ENCODE results near the gene AK8. TPM values are rescaled to one million over a fixed set of nuclear protein-coding genes. Genes with fewer than 3 reads are reported as not detected.
"Not testable (repeated sequence)": the region's sequence is repeated elsewhere in the genome, so short reads cannot be mapped to it uniquely, and the experiment has no call there.

AK8 gene
- total and polyA plus RNA-seq, 3 donors from 2014 or later: 15.0 to 54.8 (median 15.1) TPM

DNA sequence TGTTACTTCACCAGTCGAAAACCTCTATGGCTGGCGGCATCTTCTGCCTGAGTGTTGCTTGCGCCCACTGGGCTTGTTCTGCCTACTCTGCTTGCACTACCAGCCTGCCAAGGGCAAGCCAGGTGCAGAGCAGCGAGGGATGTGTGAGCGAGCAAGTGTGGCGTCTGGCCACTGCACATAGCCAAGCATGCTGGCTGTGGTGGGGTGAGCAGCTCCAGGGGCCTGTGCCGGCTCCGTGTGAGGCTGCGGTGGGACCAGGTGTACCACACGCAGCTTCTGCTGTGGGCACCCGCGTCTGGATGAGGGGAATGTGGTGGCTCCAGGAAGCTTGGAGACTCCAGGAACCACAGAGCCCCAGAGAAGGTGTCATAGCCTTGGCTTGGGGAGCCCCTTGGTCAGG lies 156.4 kb downstream of the AK8 start:
- no peak for DNase-seq
- 75 to 91% methylated on average over 6 to 12 of the region's 12 CpGs for WGBS, 2 donors
- Histone ChIP-seq H3K9me3 (no peaks in the 10 kb centered on the region), H3K4me1 (no peaks in the 10 kb centered on the region), H3K27me3 (no peaks in the 10 kb centered on the region), H3K4me3 (no peak overlapping the region), H3K27ac (no peak overlapping the region), H3K36me3 (ENCODE audit: low read depth, missing control alignments) (no peaks in the 10 kb centered on the region)
- TF ChIP-seq CTCF (IDR thresholded peaks at IDR 0.05) (no peak), POLR2A (IDR thresholded peaks at IDR 0.05) (no peak)
- intact Hi-C loops (cut with DNase I; ENCODE audit: low total_unique reads): no loop called here

DNA sequence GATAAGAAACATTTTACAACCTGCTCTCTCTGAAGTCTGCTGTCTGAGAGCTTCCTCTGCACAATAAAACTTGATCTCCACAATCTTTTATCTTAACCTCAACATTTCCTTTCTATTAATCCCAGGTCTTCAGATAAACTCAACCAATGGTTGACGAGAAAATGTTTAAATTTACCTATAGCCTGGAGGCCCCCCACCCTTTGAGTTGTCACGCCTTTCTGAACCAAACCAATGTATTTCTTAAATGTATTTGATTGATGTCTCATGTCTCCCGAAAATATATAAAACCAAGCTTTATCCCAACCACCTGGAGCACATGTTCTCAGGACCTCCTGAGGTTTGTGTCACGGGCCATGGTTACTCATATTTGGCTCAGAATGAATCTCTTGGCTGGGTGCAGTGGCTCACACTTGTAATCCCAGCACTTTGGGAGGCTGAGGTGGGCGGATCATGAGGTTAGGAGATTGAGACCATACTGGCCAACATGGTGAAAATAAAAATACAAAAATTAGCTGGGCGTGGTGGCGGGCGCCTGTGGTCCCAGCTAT lies 159.6 kb downstream of the AK8 start:
- H3K4me1 ChIP-seq; H3K27ac ChIP-seq; DNase-seq; H3K9me3 ChIP-seq; intact Hi-C loops (cut with DNase I; ENCODE audit: low total_unique reads); H3K36me3 ChIP-seq (ENCODE audit: low read depth, missing control alignments); H3K27me3 ChIP-seq; H3K4me3 ChIP-seq: not testable (repeated sequence)
- 81 to 83% methylated on average over 8 of the region's 8 CpGs for WGBS, 2 donors

DNA sequence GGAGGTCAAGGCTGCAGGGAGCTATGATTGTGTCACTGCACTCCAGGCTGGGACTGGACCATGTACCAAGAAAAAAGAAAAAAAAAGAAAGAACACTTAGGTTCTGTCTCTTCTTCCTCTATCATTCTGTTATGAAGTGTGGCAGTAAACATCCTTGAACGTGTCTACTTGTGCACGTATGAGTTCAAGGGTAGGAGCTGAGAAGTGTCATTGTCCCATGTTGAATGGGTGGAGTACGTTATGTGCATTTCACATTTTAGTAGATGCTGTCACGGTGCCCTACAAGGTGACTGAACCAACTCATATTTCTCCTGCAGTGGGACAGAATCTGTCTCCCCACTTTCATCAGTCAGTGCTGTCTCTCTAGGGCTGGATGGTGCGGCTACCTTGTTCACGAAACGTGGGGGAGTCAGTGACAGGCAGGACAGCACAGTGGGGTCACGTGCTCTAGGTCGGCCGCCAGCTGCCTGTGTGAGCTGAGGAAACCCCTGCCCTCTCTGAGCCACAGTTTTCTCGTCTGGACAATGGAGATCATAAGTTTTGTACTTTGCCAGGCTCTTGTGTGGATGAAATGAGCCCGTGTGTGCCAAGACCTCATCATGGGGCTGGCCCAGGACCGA lies 160.6 kb downstream of the AK8 start:
- intact Hi-C loops (cut with DNase I; ENCODE audit: low total_unique reads): no loop called here
- no peaks in the 10 kb centered on the region for H3K27me3 ChIP-seq
- H3K4me1 ChIP-seq: no peaks in the 10 kb centered on the region
- no peak overlapping the region for H3K27ac ChIP-seq
- H3K4me3 ChIP-seq: no peak overlapping the region
- no peak for DNase-seq
- H3K9me3 ChIP-seq: no peaks in the 10 kb centered on the region
- TF ChIP-seq CTCF (IDR thresholded peaks at IDR 0.05) (no peak), POLR2A (IDR thresholded peaks at IDR 0.05) (no peak)
- H3K36me3 ChIP-seq (ENCODE audit: low read depth, missing control alignments): no peaks in the 10 kb centered on the region
- 64 to 66% methylated on average over 9 to 13 of the region's 13 CpGs for WGBS, 2 donors

- Histone ChIP-seq H3K4me1 (no peaks in the 10 kb centered on the region), H3K9me3 (no peaks in the 10 kb centered on the region), H3K4me3 (no peak overlapping the region), H3K27ac (no peak overlapping the region), H3K36me3 (ENCODE audit: low read depth, missing control alignments) (no peaks in the 10 kb centered on the region), H3K27me3 (no peaks in the 10 kb centered on the region)
- no peak for TF ChIP-seq CTCF (IDR thresholded peaks at IDR 0.05)
- no peak for TF ChIP-seq POLR2A (IDR thresholded peaks at IDR 0.05)
- WGBS, 2 donors: 86 to 92% methylated on average over 3 to 4 of the region's 4 CpGs
- intact Hi-C loops (cut with DNase I; ENCODE audit: low total_unique reads): no loop called here
- DNase-seq: no peak
Observed at GRCh38 chr9:132716007-132716406, 162.1 kb downstream of the AK8 start.

GRCh38 chr9:132712753-132713152 lies 165.3 kb downstream of the AK8 start:
- Histone ChIP-seq H3K9me3 (no peaks in the 10 kb centered on the region), H3K27ac (no peak overlapping the region), H3K4me3 (no peak overlapping the region), H3K36me3 (ENCODE audit: low read depth, missing control alignments) (no peaks in the 10 kb centered on the region), H3K4me1 (no peaks in the 10 kb centered on the region), H3K27me3 (no peaks in the 10 kb centered on the region)
- TF ChIP-seq POLR2A (IDR thresholded peaks at IDR 0.05) (no peak), CTCF (IDR thresholded peaks at IDR 0.05) (no peak)
- WGBS, 2 donors: 77 to 89% methylated on average over 5 of the region's 5 CpGs
- DNase-seq: no peak
- intact Hi-C loops (cut with DNase I; ENCODE audit: low total_unique reads): no loop called here
